Measurements from ENCODE around the gene FKBP14. TPM values are rescaled to one million over a fixed set of nuclear protein-coding genes. Genes with fewer than 3 reads are reported as not detected.

FKBP14 gene
- total and polyA plus RNA-seq, 2 experiments from 2014 or later, result 11.8 to 12.9 TPM

DNA sequence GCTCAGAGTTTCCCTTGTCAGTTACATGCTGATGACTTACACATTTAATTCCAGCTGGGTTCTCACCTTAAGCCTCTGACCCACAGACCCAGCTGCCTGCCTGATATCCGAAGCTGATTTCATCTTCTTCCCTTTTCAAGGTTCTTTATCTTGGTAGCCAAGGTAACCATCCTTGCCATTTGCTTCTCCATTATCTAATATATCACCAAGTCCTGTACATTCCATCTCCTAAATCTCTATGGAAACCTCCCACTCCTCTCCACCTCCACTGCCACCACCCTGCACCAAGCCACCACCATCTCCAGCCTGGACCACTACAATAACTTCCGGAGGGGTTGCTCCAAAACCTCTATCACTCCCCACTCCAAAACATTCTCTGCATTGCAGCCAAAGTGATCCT is 56.8 kb downstream of the FKBP14 start:
- Mint-ChIP-seq H3K36me3 (ENCODE audit: low read depth) (peaks cover 9% of the 10 kb centered on the region), H3K9me3 (peaks cover 3% of the 10 kb centered on the region; the same call in 1 of the 3 replicates), H3K27me3 (ENCODE audit: insufficient read depth, low read depth, poor library complexity) (peaks cover 5% of the 10 kb centered on the region), H3K4me1 (peaks cover 16% of the 10 kb centered on the region), H3K27ac (no peak overlapping the region), H3K4me3 (no peak overlapping the region)
- peaks cover 15% of the 10 kb centered on the region for H3K36me3 ChIP-seq (ENCODE audit: insufficient read depth)
- no peak overlapping the region for H3K4me3 ChIP-seq
- H2AFZ ChIP-seq, result no peak overlapping the region
- no peak overlapping the region for H3K27ac ChIP-seq (ENCODE audit: low read depth)
- TF ChIP-seq NANOG (IDR thresholded peaks at IDR 0.05; ENCODE audit: borderline replicate concordance) (no peak), ZNF114 (CRISPR knock-in tag; IDR thresholded peaks at IDR 0.05) (no peak), EZH2phosphoT487 (IDR thresholded peaks at IDR 0.05; ENCODE audit: unreplicated experiment) (no peak), EZH2 (IDR thresholded peaks at IDR 0.05; ENCODE audit: low read depth, unreplicated experiment) (no peak)
- peaks cover 16% of the 10 kb centered on the region for H3K4me1 ChIP-seq (ENCODE audit: insufficient read depth)
- H3K4me2 ChIP-seq, result no peak overlapping the region
- no peak for ATAC-seq
- H3F3A ChIP-seq (replicated peaks; ENCODE audit: low read depth), result no peaks in the 10 kb centered on the region
- no peaks in the 10 kb centered on the region for H3K9me2 ChIP-seq (ENCODE audit: insufficient read depth)
- H4K20me1 ChIP-seq (replicated peaks; ENCODE audit: insufficient read depth), result peaks cover 32% of the 10 kb centered on the region
- H3K79me2 ChIP-seq (replicated peaks; ENCODE audit: insufficient read depth), result peaks cover 68% of the 10 kb centered on the region
- no peaks in the 10 kb centered on the region for H3K27me3 ChIP-seq (ENCODE audit: insufficient read depth)
- no peak for DNase-seq (ENCODE audit: low spot score)

DNA sequence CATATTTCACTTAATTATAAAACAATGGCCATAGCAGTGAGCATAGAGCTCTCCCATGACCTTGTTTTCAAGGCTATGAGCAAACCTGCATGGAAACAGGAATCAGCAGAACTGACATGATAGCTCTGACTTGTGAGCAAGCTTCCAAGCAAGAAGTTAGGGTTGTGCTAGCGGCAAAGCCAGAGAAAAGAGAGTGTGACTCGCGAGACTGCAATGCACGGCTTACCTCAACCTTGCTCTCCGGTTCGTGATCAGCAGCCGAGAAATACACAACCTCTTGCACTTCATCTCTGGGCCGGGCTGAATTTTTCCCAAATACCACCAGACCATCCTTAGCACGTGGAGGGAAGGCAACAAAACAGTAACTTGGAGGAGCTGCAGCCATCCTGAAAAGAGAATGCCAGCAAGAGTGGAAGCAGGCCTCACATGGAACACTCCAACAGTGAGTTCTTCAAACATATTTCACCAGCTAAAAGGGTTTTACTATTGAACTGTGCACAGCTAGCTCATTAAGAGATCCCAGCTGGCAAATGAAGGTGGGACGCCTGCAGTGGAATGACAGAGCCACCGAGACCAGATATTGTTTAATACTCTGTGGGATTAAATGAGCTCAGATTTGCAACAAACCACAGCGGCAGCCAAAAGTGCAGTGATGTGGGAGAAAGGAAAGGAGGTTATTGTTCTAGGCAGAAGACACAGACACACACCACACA is 57.7 kb downstream of the FKBP14 start:
- ATAC-seq (no peak), DNase-seq (ENCODE audit: low spot score) (no peak)
- H3K4me2 ChIP-seq, result no peak overlapping the region
- H4K20me1 ChIP-seq (replicated peaks; ENCODE audit: insufficient read depth), result peaks cover 33% of the 10 kb centered on the region
- no peak overlapping the region for H2AFZ ChIP-seq
- Mint-ChIP-seq H3K27me3 (ENCODE audit: insufficient read depth, low read depth, poor library complexity) (peaks cover 5% of the 10 kb centered on the region), H3K36me3 (ENCODE audit: low read depth) (peaks cover 9% of the 10 kb centered on the region), H3K27ac (no peak overlapping the region; the same call in 1 of the 2 replicates), H3K9me3 (peaks cover 3% of the 10 kb centered on the region; the same call in 1 of the 3 replicates), H3K4me3 (no peak overlapping the region), H3K4me1 (peaks cover 16% of the 10 kb centered on the region)
- H3K4me1 ChIP-seq (ENCODE audit: insufficient read depth), result peaks cover 16% of the 10 kb centered on the region
- no peaks in the 10 kb centered on the region for H3K27me3 ChIP-seq (ENCODE audit: insufficient read depth)
- no peak overlapping the region for H3K4me3 ChIP-seq
- no peaks in the 10 kb centered on the region for H3K9me2 ChIP-seq (ENCODE audit: insufficient read depth)
- peaks cover 59% of the 10 kb centered on the region for H3K79me2 ChIP-seq (replicated peaks; ENCODE audit: insufficient read depth)
- H3F3A ChIP-seq (replicated peaks; ENCODE audit: low read depth), result no peaks in the 10 kb centered on the region
- TF ChIP-seq ZNF331 (CRISPR knock-in tag; IDR thresholded peaks at IDR 0.05; ENCODE audit: low read depth), result no peak
- no peak for TF ChIP-seq EZH2phosphoT487 (IDR thresholded peaks at IDR 0.05; ENCODE audit: unreplicated experiment)
- TF ChIP-seq JUNB (IDR thresholded peaks at IDR 0.05; ENCODE audit: unreplicated experiment), result no peak
- TF ChIP-seq NANOG (IDR thresholded peaks at IDR 0.05; ENCODE audit: borderline replicate concordance), result no peak
- TF ChIP-seq EZH2 (IDR thresholded peaks at IDR 0.05; ENCODE audit: low read depth, unreplicated experiment), result no peak
- TF ChIP-seq, protein P1, sequence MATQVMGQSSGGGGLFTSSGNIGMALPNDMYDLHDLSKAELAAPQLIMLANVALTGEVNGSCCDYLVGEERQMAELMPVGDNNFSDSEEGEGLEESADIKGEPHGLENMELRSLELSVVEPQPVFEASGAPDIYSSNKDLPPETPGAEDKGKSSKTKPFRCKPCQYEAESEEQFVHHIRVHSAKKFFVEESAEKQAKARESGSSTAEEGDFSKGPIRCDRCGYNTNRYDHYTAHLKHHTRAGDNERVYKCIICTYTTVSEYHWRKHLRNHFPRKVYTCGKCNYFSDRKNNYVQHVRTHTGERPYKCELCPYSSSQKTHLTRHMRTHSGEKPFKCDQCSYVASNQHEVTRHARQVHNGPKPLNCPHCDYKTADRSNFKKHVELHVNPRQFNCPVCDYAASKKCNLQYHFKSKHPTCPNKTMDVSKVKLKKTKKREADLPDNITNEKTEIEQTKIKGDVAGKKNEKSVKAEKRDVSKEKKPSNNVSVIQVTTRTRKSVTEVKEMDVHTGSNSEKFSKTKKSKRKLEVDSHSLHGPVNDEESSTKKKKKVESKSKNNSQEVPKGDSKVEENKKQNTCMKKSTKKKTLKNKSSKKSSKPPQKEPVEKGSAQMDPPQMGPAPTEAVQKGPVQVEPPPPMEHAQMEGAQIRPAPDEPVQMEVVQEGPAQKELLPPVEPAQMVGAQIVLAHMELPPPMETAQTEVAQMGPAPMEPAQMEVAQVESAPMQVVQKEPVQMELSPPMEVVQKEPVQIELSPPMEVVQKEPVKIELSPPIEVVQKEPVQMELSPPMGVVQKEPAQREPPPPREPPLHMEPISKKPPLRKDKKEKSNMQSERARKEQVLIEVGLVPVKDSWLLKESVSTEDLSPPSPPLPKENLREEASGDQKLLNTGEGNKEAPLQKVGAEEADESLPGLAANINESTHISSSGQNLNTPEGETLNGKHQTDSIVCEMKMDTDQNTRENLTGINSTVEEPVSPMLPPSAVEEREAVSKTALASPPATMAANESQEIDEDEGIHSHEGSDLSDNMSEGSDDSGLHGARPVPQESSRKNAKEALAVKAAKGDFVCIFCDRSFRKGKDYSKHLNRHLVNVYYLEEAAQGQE (IDR thresholded peaks at IDR 0.05; ENCODE audit: unreplicated experiment), result no peak
- TF ChIP-seq ZNF114 (CRISPR knock-in tag; IDR thresholded peaks at IDR 0.05), result no peak
- TF ChIP-seq CREB1 (CRISPR knock-in tag; IDR thresholded peaks at IDR 0.05; ENCODE audit: low read depth), result no peak
- TF ChIP-seq, protein P2, sequence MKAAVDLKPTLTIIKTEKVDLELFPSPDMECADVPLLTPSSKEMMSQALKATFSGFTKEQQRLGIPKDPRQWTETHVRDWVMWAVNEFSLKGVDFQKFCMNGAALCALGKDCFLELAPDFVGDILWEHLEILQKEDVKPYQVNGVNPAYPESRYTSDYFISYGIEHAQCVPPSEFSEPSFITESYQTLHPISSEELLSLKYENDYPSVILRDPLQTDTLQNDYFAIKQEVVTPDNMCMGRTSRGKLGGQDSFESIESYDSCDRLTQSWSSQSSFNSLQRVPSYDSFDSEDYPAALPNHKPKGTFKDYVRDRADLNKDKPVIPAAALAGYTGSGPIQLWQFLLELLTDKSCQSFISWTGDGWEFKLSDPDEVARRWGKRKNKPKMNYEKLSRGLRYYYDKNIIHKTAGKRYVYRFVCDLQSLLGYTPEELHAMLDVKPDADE (IDR thresholded peaks at IDR 0.05), result no peak
- H3K36me3 ChIP-seq (ENCODE audit: insufficient read depth), result peaks cover 15% of the 10 kb centered on the region
- 0 out of 2 replicates have a peak overlapping the region, but pooled peaks have one; percentile 31 for H3K27ac ChIP-seq (ENCODE audit: low read depth)
